KOPT-K1 (cell line): ENCODE data around the gene ITM2C.

Experiments used
- H3K27ac ChIP-seq: fragments of 200-600 bp; sonication (generic); 2 replicates; pipeline ENCODE4 v1.5.1; 2016; ENCODE audit warnings: antibody characterized with exemption, mild to moderate bottlenecking, low read depth, low read length; ENCODE audit not compliant: poor library complexity, severe bottlenecking
- H3K36me3 ChIP-seq: fragments of 200-600 bp; sonication (generic); 2 replicates; pipeline ENCODE4 v1.5.1; 2017; ENCODE audit warnings: antibody characterized with exemption, mild to moderate bottlenecking, low read length, moderate library complexity; ENCODE audit not compliant: insufficient read depth
- H3K9me3 ChIP-seq: fragments of 200-600 bp; sonication (generic); 2 replicates; pipeline ENCODE4 v1.5.1; 2017; ENCODE audit warnings: antibody characterized with exemption, low read length, mild to moderate bottlenecking; ENCODE audit not compliant: insufficient read depth, poor library complexity, severe bottlenecking

The ITM2C gene

DNA sequence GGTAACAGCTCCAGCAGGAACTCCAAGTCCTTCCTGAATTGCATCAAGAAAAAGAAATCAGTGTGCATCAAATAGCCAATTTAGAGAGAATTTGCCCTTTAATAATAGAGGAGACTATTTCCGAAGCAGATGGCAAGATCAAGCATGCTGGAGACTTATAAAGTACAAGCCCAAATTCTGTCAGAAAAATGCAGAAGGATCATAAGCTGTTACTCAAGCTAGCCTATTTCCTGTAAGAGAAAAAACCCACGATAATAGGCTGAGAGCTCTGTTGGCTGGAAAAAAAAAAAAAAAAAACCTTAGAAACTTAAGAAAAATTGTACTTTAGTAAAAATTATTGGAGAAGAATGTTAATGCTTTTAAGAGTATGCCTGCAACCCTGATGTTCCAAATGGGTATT, 24.4 kb upstream of the ITM2C start:
- Histone ChIP-seq H3K27ac (no peak overlapping the region), H3K9me3 (peaks cover 9% of the 10 kb centered on the region), H3K36me3 (no peaks in the 10 kb centered on the region)

- Histone ChIP-seq H3K9me3 (peaks cover 9% of the 10 kb centered on the region), H3K27ac (no peak overlapping the region), H3K36me3 (no peaks in the 10 kb centered on the region)
Observed at GRCh38 chr2:230842473-230842872, 22.3 kb upstream of the ITM2C start.

GRCh38 chr2:230843132-230843531, 21.6 kb upstream of the ITM2C start:
- Histone ChIP-seq H3K36me3 (no peaks in the 10 kb centered on the region), H3K27ac (no peak overlapping the region), H3K9me3 (peaks cover 9% of the 10 kb centered on the region)

GRCh38 chr2:230846360-230846759, 18.4 kb upstream of the ITM2C start:
- no peaks in the 10 kb centered on the region for H3K9me3 ChIP-seq
- no peaks in the 10 kb centered on the region for H3K36me3 ChIP-seq
- no peak overlapping the region for H3K27ac ChIP-seq

- no peaks in the 10 kb centered on the region for H3K36me3 ChIP-seq
- H3K27ac ChIP-seq = no peak overlapping the region
- H3K9me3 ChIP-seq = no peaks in the 10 kb centered on the region
Observed at GRCh38 chr2:230847883-230848388, 16.8 kb upstream of the ITM2C start.

GRCh38 chr2:230849633-230850357, 14.9 kb upstream of the ITM2C start:
- H3K27ac ChIP-seq = no peak overlapping the region
- H3K36me3 ChIP-seq = no peaks in the 10 kb centered on the region
- no peaks in the 10 kb centered on the region for H3K9me3 ChIP-seq

- Histone ChIP-seq H3K9me3 (no peaks in the 10 kb centered on the region), H3K27ac (no peak overlapping the region), H3K36me3 (no peaks in the 10 kb centered on the region)
Observed at GRCh38 chr2:230850358-230850658, 14.4 kb upstream of the ITM2C start.

- no peak overlapping the region for H3K27ac ChIP-seq
- H3K36me3 ChIP-seq = no peaks in the 10 kb centered on the region
- no peaks in the 10 kb centered on the region for H3K9me3 ChIP-seq
Observed at GRCh38 chr2:230852113-230852512, 12.6 kb upstream of the ITM2C start.

- Histone ChIP-seq H3K27ac (no peak overlapping the region), H3K9me3 (no peaks in the 10 kb centered on the region), H3K36me3 (no peaks in the 10 kb centered on the region)
Observed at GRCh38 chr2:230861552-230862255, 3.0 kb upstream of the ITM2C start.

GRCh38 chr2:230862292-230862691, 2.5 kb upstream of the ITM2C start:
- Histone ChIP-seq H3K36me3 (no peaks in the 10 kb centered on the region), H3K9me3 (no peaks in the 10 kb centered on the region), H3K27ac (no peak overlapping the region)

GRCh38 chr2:230863031-230863430, 1.7 kb upstream of the ITM2C start:
- no peaks in the 10 kb centered on the region for H3K9me3 ChIP-seq
- H3K27ac ChIP-seq = no peak overlapping the region
- H3K36me3 ChIP-seq = no peaks in the 10 kb centered on the region

DNA sequence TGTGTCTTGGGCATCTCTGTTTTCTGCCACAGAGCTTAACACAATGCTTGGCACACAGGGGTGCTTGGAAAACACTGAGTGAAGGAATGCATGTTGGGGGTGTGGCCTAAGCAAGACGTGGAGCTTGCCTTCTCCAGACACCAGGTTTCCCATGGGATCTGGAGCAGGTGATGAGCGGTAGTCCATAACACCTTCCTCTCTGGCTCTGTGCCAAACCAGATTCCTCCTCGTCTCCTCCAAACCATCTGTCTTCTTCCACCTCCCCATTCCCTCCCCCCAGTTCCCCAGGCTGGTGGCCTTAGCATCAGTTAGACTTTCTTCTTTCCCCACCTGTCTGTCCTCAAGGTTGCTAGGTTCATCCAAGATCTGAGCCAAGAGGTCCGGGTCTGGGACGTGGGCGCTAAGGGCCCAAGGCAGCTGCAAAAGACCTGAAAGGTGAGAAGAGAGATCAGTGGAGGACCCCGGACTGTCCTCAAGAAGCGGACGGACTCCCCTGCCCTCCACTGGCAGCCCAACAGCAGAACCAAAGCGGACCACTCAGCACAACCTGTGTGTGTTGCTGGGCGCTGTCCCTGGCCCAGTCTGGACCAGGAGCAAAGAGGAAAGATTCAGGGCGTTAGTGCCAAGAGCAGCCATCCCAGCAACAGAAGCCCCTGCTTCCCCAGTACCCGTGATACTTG, 1.2 kb upstream of the ITM2C start:
- Histone ChIP-seq H3K9me3 (no peaks in the 10 kb centered on the region), H3K36me3 (no peaks in the 10 kb centered on the region), H3K27ac (no peak overlapping the region)

GRCh38 chr2:230864122-230864604, 579 bp upstream of the ITM2C start:
- H3K27ac ChIP-seq = peak overlapping the region; percentile 56
- H3K9me3 ChIP-seq = no peaks in the 10 kb centered on the region
- no peaks in the 10 kb centered on the region for H3K36me3 ChIP-seq

- H3K36me3 ChIP-seq = no peaks in the 10 kb centered on the region
- H3K27ac ChIP-seq = peak overlapping the region; percentile 56
- no peaks in the 10 kb centered on the region for H3K9me3 ChIP-seq
Observed at GRCh38 chr2:230865307-230865765, 594 bp downstream of the ITM2C start.
